ENCODE data around the gene ZNF14.
"Not testable (repeated sequence)": the region's sequence is repeated elsewhere in the genome, so short reads cannot be mapped to it uniquely, and the experiment has no call there.

DNA sequence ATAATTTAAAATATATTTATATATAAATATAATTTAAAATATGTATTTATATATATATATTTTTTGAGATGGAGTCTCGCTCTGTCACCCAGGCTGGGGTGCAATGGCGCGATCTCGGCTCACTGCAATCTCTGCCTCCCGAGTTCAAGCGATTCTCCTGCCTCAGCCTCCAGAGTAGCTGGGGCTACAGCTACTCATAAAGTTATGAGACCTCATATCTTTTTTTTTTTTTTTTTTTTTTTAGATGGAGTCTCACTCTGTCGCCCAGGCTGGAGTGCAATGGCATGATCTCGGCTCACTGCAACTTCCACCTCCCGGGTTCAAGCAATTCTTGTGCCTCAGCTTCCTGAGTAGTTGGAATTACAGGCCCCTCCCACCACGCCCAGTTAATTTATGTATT is 43.9 kb downstream of the ZNF14 start:
- TF ChIP-seq, protein P1, sequence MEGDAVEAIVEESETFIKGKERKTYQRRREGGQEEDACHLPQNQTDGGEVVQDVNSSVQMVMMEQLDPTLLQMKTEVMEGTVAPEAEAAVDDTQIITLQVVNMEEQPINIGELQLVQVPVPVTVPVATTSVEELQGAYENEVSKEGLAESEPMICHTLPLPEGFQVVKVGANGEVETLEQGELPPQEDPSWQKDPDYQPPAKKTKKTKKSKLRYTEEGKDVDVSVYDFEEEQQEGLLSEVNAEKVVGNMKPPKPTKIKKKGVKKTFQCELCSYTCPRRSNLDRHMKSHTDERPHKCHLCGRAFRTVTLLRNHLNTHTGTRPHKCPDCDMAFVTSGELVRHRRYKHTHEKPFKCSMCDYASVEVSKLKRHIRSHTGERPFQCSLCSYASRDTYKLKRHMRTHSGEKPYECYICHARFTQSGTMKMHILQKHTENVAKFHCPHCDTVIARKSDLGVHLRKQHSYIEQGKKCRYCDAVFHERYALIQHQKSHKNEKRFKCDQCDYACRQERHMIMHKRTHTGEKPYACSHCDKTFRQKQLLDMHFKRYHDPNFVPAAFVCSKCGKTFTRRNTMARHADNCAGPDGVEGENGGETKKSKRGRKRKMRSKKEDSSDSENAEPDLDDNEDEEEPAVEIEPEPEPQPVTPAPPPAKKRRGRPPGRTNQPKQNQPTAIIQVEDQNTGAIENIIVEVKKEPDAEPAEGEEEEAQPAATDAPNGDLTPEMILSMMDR (IDR thresholded peaks at IDR 0.05; ENCODE audit: low read depth, low read length, poor library complexity, severe bottlenecking), result not testable (repeated sequence)
- TF ChIP-seq EZH2phosphoT487 (IDR thresholded peaks at IDR 0.05; ENCODE audit: borderline replicate concordance, low read length), result not testable (repeated sequence)

Measured in DOHH2 (cell line).